ENCODE results near the gene GPC6.
"Not testable (repeated sequence)": the region's sequence is repeated elsewhere in the genome, so short reads cannot be mapped to it uniquely, and the experiment has no call there.

Gene GPC6

DNA sequence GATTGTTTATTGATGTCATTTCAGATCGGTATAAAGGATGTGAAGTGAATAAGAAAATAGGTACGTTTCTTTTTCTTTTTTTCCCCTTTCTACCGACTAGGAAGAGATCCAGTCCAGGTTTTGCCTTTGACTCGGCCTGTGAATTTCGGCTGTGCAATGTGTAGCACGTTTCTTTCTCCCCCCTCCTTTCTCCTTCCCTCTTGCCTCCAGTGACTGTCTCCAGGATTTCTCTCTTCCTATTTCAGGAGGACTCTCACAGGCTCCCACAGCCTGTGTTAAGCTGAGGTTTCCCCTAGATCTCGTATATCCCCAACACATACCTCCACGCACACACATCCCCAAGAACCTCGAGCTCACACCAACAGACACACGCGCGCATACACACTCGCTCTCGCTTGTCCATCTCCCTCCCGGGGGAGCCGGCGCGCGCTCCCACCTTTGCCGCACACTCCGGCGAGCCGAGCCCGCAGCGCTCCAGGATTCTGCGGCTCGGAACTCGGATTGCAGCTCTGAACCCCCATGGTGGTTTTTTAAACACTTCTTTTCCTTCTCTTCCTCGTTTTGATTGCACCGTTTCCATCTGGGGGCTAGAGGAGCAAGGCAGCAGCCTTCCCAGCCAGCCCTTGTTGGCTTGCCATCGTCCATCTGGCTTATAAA is at the start of gene GPC6:
Gene GPC6 (plus strand): TSS at position 185 of the 657 bp plus-strand sequence.
- no peak for DNase-seq

DNA sequence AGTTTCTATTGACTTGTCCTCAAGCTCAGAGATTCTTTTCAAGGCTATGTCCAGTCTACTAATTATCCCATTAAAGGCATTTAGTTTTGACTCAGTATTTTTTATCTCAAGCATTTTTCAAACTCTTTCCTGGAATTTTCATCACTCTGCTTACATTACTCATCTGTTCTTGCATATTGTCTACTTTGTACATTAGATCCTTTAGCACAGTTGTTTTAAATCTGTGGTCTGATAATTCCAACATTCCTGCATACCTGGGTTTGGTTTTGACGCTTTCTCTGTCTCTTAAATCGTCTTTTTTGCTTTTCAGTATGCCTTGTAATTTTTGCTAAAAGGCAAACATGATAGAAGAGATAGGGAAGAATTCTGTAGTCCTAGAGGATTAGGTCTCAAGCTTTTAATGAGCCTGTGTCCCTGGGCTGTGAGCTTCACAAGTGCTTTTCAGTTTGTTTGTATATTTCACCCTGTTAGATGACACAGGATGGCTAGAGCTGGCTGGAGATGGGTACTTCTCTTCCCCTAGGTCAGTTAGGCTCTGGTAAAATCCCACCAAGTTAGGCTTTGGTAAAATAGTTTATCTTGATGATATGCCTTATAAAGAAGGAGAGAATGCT is 46.1 kb upstream of the GPC6 start:
- DNase-seq: no peak

DNA sequence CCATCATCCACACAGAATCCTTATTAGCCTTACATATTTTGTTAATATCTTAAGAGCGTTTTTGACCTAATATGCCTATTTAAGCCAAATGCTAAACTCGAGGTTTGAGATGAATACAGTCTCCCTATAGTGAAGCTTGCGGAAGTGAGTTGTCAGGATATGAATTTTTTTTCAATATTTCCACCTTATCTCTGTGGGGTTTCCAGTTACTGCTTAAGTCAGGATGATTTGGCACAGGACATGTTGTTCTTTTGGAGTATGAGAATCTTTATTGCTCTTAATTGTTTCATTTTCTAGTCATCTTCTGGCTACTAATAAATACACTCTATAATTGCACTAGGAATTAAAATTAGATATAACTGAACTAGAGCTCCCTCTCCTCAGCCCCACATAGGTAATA is 44.2 kb upstream of the GPC6 start:
- DNase-seq: no peak

DNA sequence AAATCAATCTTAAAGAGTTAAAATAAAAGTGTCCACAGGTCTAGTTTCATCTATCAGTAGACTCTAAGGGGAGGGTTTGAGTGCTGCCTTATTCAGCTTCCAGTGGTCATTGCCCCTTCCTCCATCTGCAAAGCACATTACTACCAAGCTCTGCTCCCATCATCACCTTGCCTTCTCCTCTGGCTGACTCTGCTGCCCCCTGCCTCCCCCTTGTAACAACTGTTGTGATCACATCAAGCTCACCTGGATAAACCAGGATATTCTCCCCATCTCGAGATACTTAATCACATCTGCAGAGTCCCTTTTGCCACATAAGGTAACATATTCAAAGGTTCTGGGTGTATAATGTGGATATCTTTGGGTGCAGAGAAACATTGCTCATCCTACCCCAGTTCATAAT is 43.3 kb upstream of the GPC6 start:
- no peak for DNase-seq

DNA sequence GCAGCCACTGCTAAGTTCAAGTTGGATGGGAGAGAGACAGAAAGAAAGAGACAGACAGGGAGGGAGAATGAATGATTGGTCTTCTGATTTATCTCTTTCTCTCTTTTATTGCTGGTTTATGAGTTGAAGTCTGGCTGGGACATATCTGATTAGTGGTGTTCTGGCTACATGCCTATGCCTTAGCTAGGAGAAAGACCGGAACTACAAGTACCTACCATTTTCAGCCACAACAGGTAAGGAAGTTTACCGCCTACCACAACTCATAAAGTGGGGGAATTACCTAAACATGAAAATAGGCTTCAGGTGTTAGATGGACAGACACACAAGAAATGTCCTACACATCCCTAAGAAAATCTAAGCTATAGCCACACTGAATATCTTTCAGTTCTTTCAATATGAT is 36.6 kb upstream of the GPC6 start:
- DNase-seq: no peak

DNA sequence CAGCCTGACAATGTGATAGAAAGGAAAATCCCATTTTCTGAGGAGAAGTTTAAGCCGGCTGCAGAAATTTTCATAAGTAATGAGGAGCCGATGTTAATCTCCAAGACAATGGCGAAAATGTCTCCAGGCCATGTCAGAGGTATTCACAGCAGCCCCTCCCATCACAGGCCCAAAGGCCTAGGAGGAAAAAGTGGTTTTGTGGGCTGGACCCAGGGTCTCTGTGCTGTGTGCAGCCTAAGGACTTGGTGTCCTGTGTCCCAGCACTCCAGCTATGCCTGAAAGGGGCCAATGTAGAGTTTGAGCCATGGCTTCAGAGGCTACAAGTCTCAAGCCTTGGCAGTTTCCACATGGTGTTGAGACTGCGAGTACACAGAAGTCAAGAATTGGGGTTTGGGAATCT is 32.9 kb upstream of the GPC6 start:
- DNase-seq: no peak

DNA sequence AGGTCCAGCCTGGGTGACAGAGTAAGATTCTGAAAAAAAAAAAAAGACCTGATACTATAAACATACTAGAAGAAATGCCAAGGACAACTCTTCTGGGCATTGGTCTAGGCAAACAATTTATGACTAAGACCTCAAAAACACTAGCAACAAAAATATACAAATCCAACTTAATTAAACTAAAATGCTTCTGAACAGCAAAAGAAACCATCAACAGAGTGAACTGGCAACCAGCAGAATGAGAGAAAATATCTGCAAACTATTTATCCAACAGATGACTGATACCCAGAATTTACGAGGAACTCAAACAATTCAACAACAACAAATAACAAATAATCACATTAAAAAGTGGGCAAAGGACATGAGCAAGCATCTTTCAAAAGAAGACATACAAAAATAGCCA is 26.8 kb upstream of the GPC6 start:
- DNase-seq: no peak

DNA sequence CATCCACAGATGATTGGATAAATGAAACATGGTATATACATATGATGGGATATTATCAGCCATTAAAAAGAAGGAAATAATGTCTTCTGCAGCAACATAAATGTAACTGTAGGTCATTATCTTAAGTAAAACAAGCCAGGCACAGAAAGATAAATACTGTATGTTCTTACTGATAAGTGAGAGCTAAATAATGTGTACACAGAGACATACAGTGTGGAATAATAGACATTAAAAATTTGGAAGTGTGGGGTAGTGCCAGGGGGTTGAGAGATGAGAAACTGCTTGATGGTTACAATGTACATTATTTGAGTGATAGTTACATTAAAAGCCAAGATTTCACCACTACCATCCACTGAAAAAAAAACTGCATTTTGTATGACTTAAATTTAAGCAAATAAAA is 26.0 kb upstream of the GPC6 start:
- DNase-seq: no peak

DNA sequence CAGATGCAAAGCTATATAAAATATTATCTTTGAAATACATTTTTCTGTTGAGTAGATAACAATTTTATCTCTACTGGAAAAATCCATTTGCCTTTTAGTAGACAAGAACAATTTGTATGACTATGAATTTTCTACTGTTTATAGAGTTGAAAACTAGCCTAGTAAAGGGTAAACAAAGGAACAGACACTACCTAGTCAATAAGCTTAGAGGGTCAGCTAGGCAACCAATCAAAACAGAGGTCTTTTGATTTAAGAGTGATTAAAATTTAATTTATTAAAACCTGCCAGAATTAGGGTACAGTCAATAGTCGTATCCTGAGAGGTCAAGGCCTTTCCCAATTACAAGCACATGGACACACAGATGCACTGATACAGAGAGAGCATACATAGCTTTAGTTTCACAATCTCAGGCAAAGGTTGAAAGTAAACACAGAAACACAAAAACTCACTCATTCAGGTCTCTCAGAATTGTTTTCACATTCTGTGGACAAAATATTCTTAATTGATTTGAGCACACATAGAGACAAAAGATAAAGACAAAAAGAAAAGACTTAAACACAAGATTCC is 24.5 kb upstream of the GPC6 start:
- no peak for DNase-seq

DNA sequence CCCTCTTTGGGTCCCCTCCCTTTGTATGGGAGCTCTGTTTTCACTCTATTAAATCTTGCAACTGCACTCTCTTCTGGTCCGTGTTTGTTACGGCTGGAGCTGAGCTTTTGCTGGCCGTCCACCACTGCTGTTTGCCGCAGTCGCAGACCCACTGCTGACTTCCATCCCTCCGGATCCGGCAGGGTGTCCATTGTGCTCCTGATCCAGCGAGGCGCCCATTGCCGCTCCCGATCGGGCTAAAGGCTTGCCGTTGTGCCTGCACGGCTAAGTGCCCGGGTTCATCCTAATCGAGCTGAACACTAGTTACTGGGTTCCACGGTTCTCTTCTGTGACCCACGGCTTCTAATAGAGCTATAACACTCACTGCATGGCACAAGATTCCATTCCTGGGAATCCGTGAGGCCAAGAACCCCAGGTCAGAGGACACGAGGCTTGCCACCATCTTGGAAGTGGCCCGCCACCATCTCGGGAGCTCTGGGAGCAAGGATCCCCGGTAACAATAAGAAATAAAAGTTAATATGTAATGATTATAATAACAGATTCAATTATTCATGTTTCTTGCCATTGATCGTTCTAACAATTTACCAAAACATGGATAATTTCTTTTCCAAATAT is 19.7 kb upstream of the GPC6 start:
- DNase-seq: not testable (repeated sequence)

DNA sequence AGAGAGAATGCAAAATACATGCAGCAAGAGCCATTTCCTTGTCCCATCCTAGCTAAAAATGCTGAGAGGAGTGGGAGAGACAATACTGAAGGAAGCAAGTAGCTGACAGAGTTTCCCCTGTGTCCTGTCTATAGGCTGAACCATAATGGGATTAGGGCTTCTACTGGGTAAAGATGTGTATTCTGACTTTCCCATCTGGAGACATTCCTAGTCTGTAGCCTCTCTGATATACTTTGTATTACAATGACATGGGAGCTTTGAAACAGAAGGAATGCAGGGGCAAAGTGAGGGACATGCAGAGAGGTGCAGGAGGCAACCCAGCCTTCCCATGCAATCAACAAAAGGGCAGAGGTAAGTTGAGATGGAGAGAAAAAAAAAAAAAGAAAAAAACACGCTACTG is 10.5 kb upstream of the GPC6 start:
- DNase-seq: no peak

DNA sequence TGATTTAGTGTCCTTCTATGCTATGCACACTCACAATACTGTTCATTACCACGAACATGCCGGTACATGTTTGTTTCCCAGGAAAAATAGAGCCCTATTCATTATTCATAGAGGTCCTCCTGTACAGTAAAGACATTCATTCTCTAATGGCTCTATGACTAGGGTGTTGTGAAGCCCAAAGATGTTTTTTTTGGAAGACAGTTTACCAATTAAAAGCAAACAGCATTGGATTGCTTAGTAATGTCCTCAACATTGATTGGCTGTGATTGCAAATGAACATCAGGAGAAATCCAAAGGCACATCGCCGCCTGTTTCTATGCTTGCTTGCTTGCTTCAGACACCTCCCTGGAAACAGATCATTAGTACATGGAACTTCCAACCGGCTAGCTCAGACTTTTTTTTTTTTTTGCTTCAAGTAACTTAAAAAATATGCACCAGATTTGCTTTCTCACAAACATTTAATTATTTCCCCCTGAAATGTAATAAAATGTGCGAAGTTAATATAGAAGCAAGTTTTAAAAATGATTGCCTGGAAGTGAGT is 8.8 kb upstream of the GPC6 start:
- DNase-seq: no peak

DNA sequence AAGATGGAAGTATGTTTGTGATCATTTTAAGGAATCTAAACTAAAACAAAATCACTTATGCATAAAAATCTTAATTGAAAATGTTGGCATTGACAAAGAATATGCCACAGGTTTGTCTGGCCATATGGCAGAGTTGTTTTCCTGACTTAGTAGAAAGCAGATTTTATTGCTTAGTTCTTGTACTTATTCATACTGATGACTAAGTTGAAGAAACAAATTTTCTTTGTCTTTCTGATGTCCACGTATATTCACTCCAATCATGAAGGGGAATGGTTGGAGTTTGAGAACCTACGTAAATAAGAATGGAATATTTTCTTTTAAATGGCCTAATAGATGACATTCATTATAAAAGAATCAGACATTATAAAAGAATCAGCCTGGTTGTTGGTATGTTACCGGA is 8.0 kb upstream of the GPC6 start:
- no peak for DNase-seq

DNA sequence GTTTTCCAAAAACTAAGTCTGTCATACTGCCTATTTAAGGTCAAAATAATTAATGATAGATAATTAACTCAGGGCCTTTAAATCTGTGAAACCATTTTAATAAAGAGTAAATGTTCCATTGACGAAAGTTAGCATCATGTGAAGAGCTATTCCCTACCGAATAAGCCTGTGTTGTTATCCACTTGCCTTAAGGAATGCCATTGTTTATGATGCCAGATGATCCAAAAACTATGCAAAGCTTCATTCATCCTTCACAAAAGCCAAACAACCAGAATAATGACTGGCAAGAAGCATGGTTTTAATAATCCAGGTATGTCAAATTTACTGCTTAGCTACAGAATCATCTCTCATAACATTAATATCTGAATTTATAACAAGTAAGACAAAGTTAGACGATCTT is 6.5 kb upstream of the GPC6 start:
- no peak for DNase-seq

DNA sequence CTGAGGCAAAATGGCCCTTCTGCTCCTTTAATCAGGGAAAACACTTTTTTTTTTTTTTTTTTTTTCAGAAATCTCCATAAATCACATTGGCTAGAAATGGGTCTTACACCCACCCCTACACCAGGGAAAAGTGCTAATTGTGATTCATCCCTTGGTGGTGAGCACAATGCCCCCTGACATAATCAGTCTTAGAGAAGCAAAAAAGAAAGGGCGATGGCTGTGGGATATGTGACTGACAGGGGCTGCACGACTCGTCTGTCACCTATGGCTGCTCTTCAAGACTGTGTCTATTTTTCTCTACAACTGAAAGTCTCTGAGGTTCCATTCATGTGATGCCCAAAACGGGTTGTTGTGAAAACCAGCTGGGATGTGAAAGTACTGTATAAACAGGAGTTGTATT is 3.6 kb upstream of the GPC6 start:
- no peak for DNase-seq

DNA sequence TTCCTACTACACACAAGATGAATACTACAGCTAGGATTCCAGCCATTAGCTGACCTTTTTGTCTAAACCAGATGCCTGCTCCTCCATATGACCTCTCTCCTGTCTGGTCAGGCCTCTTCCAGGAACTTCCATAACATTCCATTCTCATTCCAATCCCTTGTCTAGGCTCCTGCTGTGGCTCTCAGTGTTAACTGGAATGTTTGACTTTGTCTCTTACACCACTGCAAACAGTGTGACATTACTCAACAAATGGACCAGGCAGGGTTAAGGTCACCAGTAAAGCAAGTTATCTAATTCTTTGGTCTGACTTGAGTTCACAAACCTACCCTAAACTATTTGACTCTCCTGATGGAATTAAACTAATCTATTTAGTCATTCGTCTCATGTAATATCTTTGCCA is 2.1 kb upstream of the GPC6 start:
- DNase-seq: no peak

DNA sequence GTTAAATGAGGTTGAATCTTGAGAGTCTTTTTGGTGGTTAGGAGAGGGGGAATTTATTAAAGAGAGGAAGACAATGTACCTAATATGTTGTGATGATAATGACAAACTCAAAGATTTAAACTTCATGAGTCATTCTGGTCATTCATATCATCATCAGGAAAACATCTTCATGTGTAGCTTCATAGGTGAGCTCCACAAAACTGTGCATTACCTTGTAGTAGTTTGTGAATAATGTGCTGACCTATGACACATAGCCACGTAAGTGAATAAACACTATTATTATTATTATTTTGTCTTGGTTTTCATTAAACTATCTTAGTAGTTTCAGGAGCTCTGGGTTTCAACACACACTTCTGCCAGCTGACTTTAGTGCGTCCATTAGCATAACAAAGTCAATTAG is 997 bp upstream of the GPC6 start:
- no peak for DNase-seq

DNA sequence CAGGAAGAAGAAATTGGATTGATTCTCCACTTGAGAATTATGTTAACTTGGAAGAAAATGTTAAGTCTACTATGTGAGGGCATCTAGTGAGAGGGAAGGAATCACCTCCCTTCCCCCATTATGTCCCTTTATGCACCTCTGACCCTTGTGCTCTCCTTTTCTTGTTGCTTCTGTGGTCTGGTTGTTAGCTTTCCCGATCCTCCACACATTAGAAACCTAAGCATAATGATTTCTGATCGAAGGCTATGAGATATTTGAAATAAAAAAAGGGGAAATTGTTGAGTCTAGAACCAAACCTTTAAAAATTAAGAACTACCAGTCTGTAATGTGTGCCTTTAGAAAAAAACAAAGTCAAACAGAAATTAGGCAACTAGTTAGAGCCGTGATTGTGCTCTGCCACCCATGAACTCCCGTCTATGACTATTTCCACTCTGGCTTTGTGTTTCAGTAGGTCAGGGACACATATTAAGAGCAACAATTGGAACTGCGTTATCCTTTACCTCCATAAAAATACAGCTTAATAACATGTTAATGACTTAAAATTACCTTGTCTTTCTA is 463 bp upstream of the GPC6 start:
- no peak for DNase-seq

DNA sequence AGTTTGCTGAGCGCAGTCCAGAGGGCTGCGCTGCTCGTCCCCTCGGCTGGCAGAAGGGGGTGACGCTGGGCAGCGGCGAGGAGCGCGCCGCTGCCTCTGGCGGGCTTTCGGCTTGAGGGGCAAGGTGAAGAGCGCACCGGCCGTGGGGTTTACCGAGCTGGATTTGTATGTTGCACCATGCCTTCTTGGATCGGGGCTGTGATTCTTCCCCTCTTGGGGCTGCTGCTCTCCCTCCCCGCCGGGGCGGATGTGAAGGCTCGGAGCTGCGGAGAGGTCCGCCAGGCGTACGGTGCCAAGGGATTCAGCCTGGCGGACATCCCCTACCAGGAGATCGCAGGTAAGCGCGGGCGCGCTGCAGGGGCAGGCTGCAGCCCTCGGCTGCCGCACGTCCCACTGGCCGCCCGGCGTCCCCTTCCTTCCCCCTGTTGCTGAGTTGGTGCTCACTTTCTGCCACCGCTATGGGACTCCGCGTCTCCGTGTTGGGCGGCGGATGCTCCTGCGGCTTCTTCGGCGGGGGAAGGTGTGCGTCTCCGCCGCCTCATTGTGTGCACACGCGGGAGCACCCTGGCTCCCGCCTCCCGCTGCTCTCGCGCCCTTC is 772 bp downstream of the GPC6 start:
- no peak for DNase-seq

DNA sequence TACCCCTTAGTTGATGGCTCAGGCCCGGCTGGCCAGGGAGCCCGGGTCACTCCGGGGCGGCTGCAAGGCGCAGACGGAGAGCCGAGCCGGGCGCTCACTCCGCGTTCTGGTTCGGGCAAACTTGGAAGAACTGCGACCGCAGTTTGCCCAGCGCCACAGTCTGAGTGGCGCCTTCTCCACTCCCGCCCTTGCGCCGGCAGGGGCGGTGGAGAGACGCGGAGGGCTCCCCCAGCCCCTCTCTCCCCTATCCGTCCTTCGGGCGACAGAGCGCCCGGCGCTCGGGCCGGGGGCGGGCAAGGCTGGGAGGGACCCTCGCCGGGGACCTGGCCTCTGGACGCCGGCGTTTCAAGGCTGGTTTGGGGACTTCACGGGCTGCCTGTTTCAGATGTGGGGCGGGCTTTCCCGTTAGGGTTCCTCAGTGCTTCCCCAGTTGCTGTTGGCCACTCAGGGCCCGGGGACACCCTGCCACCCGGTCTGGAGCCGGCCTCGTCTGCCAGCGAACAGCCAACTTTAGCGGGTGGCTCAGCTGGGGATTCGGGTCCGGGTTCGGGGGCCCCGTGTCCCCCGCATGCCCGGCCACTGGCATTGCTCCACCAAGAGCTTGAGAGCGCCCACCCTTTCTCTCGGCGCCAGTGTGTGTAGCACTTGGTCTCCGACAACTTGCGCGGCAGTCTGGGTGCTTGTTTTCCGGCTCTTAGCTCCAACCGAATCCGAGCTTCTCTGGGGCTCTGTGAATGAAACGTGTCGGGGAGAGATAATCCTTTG is 1.5 kb downstream of the GPC6 start:
- peak; percentile 1 for DNase-seq

DNA sequence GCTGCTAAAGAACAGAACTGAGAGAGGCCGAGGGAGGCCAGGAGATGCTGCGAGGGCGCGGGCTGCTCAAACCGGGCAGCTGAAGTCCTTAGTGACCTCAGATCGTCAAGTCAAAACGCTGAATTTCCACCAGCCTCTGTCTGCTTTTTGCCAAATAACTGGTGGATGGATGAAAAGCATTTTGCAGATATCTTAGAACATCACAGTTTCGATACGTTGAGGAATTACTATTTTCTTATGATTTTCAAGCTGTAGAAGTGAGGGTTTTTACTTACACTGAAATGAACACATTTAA is 2.0 kb downstream of the GPC6 start:
- DNase-seq: no peak

DNA sequence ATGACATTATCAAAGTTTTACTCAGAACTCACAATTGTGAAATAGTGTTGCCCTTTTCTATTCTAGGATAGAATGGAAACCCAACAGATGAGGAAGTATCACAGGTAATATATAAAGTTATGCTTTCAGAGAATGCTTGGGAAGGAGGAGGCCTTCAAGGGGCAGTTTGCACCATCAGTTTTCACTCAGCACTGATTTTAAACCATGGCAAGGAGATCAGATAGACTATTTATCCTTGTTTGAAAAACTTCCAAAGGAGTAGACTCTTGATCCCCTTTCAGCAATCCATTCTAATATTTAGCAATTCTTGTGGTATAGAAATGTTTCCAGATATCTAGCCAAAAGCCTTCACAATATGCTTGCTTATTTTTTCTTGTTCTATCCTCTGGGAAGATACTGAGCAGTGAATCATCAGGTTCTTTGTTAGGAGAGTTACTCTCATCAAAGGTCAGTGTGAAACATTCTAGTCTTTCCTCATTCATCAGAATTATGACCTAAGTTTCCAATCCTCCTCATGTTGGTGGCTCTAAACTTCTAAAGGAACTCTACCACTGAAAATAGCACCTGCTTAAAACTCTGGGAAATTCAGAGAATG is 3.8 kb downstream of the GPC6 start:
- no peak for DNase-seq

All from activated CD4-positive, alpha-beta T cell treated with anti-CD3 and anti-CD28 coated beads, Interleukin-2, Interleukin-6, amounts not matched to agents 100 ng/mL and 50 ng/mL, durations not matched to agents 16 hours and 8 hours (primary cell).